ENCODE measurements around the gene OTOA. TPM values are rescaled to one million over a fixed set of nuclear protein-coding genes. Genes with fewer than 3 reads are reported as not detected.

OTOA gene
- polyA plus RNA-seq, 1 experiment = not detected

GRCh38 chr16:21703156-21703555 lies 39.4 kb downstream of the OTOA start:
- no peak for DNase-seq (ENCODE audit: low read depth, low spot score)
- peaks cover 5% of the 10 kb centered on the region for H3K27me3 ChIP-seq (ENCODE audit: control insufficient read depth, insufficient read depth, low read length)
- ChIA-PET POLR2A (no interaction called here), CTCF (interaction anchor here (4.5 kb wide), 1 partner anchor 46 kb away, joined by 24 read pairs; no protein-coding TSS in a partner anchor)
- H3K27ac ChIP-seq (ENCODE audit: low read depth, low read length) = no peak overlapping the region
- no peaks in the 10 kb centered on the region for H3K9me3 ChIP-seq (ENCODE audit: control insufficient read depth, insufficient read depth, low read length)
- H3K4me3 ChIP-seq (ENCODE audit: low read depth, low read length) = no peak overlapping the region
- no peak for TF ChIP-seq CTCF (IDR thresholded peaks at IDR 0.05; ENCODE audit: low read depth, low read length)

GRCh38 chr16:21703589-21704174 lies 39.9 kb downstream of the OTOA start:
- Histone ChIP-seq H3K27me3 (ENCODE audit: control insufficient read depth, insufficient read depth, low read length) (peaks cover 5% of the 10 kb centered on the region), H3K4me3 (ENCODE audit: low read depth, low read length) (no peak overlapping the region), H3K9me3 (ENCODE audit: control insufficient read depth, insufficient read depth, low read length) (no peaks in the 10 kb centered on the region), H3K27ac (ENCODE audit: low read depth, low read length) (no peak overlapping the region)
- POLR2A ChIA-PET = no interaction called here
- CTCF ChIA-PET = interaction anchor here (4.5 kb wide), 1 partner anchor 46 kb away, joined by 24 read pairs; no protein-coding TSS in a partner anchor
- DNase-seq (ENCODE audit: low read depth, low spot score) = no peak
- TF ChIP-seq CTCF (IDR thresholded peaks at IDR 0.05; ENCODE audit: low read depth, low read length) = no peak

- no peak for DNase-seq (ENCODE audit: low read depth, low spot score)
- TF ChIP-seq CTCF (IDR thresholded peaks at IDR 0.05; ENCODE audit: low read depth, low read length) = no peak
- Histone ChIP-seq H3K4me3 (ENCODE audit: low read depth, low read length) (no peak overlapping the region), H3K27me3 (ENCODE audit: control insufficient read depth, insufficient read depth, low read length) (peaks cover 5% of the 10 kb centered on the region), H3K27ac (ENCODE audit: low read depth, low read length) (no peak overlapping the region), H3K9me3 (ENCODE audit: control insufficient read depth, insufficient read depth, low read length) (no peaks in the 10 kb centered on the region)
- ChIA-PET CTCF (interaction anchor here (4.5 kb wide), 1 partner anchor 47 kb away, joined by 24 read pairs; no protein-coding TSS in a partner anchor), POLR2A (no interaction called here)
Observed at GRCh38 chr16:21704266-21704665, 40.5 kb downstream of the OTOA start.

- no peak for TF ChIP-seq CTCF (IDR thresholded peaks at IDR 0.05; ENCODE audit: low read depth, low read length)
- Histone ChIP-seq H3K27me3 (ENCODE audit: control insufficient read depth, insufficient read depth, low read length) (peaks cover 5% of the 10 kb centered on the region), H3K4me3 (ENCODE audit: low read depth, low read length) (no peak overlapping the region), H3K9me3 (ENCODE audit: control insufficient read depth, insufficient read depth, low read length) (no peaks in the 10 kb centered on the region), H3K27ac (ENCODE audit: low read depth, low read length) (no peak overlapping the region)
- DNase-seq (ENCODE audit: low read depth, low spot score) = no peak
- CTCF ChIA-PET = interaction anchor here (4.5 kb wide), 1 partner anchor 47 kb away, joined by 24 read pairs; no protein-coding TSS in a partner anchor
- POLR2A ChIA-PET = no interaction called here
Observed at GRCh38 chr16:21704733-21705132, 41.0 kb downstream of the OTOA start.

- Histone ChIP-seq H3K27ac (ENCODE audit: low read depth, low read length) (no peak overlapping the region), H3K27me3 (ENCODE audit: control insufficient read depth, insufficient read depth, low read length) (peaks cover 5% of the 10 kb centered on the region), H3K4me3 (ENCODE audit: low read depth, low read length) (no peak overlapping the region), H3K9me3 (ENCODE audit: control insufficient read depth, insufficient read depth, low read length) (no peaks in the 10 kb centered on the region)
- TF ChIP-seq CTCF (IDR thresholded peaks at IDR 0.05; ENCODE audit: low read depth, low read length) = peak; percentile 87
- ChIA-PET POLR2A (no interaction called here), CTCF (interaction anchor here (0.6 to 3.4 kb wide), 38 partner anchors 11 to 1359 kb away, joined by 3 to 46 read pairs (median 4); partner anchors contain the start of gene OTOA)
- DNase-seq (ENCODE audit: low read depth, low spot score) = peak; percentile 13
Observed at GRCh38 chr16:21708533-21709115, 44.9 kb downstream of the OTOA start.
